Astrocyte of the cerebellum (primary cell): ENCODE results near the gene TCF7L2.

Experiments
- DNase-seq: peaks from one replicate; pipeline ENCODE4 v3.0.0-alpha.2; 2011; ENCODE audit warnings: low read depth
- H3K4me3 ChIP-seq: 2 replicates; pipeline ENCODE4 v1.5.1; 2011; ENCODE audit warnings: mild to moderate bottlenecking, low read depth, low read length, moderate library complexity
- in situ Hi-C: cut with HindIII; loops from 2 replicates; pipeline ENCODE4 v1.10.0; 2017; ENCODE audit warnings: low sequenced_read_pairs
- TF ChIP-seq, protein P1 (sequence below): IDR thresholded peaks from 2 replicates; pipeline ENCODE4 v1.5.1; 2012; ENCODE audit warnings: low read length, low read depth, moderate library complexity, mild to moderate bottlenecking; ENCODE audit errors: missing control alignments

TCF7L2 gene

DNA sequence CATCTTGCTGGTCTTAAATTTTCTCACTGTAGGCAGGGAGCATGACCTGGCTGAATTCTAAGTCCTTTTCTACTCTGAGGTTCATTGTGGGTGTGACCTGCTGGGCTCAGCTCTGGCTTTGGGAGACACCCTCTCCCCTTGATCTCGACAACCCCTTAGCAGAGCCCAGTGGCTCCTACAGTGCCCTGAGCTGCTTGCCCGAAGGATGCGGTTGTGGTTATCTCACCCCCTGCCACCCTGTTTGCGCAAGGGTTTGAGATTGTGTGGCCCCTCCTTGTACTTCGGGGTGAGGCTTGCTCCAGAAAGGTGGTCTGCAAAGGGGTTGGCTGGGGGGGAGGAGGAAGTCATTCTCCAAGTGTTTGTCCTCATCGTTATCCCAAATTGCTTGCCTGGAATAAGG is 55.3 kb downstream of the TCF7L2 start:
- TF ChIP-seq, protein P1, sequence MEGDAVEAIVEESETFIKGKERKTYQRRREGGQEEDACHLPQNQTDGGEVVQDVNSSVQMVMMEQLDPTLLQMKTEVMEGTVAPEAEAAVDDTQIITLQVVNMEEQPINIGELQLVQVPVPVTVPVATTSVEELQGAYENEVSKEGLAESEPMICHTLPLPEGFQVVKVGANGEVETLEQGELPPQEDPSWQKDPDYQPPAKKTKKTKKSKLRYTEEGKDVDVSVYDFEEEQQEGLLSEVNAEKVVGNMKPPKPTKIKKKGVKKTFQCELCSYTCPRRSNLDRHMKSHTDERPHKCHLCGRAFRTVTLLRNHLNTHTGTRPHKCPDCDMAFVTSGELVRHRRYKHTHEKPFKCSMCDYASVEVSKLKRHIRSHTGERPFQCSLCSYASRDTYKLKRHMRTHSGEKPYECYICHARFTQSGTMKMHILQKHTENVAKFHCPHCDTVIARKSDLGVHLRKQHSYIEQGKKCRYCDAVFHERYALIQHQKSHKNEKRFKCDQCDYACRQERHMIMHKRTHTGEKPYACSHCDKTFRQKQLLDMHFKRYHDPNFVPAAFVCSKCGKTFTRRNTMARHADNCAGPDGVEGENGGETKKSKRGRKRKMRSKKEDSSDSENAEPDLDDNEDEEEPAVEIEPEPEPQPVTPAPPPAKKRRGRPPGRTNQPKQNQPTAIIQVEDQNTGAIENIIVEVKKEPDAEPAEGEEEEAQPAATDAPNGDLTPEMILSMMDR: no peak
- no peak for DNase-seq
- no peak overlapping the region for H3K4me3 ChIP-seq
- in situ Hi-C loops: no loop called here

GRCh38 chr10:113006656-113007342 is 56.8 kb downstream of the TCF7L2 start:
- DNase-seq: no peak
- TF ChIP-seq, protein P1: no peak
- in situ Hi-C loops: no loop called here
- H3K4me3 ChIP-seq: no peak overlapping the region

DNA sequence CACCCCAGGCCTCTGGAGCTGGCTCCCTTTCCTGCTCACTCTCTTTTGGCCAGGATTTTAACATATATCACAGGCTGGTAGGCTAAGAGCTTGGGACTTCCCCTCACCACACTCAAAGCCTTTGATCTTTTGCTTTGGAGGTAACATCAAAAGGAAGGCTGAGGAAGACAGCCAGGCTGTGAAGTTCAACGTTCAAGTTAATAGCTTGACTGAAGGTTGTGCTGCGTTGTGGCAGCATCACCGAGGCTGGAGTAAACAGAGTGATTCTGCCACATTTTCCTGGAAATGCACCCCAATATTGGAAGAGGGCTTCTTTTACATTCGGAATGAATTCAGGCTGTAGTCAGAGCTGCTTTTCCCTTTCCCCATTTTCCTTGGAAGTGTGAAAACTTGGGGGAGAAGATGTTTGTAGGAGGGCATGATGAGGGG is 57.3 kb downstream of the TCF7L2 start:
- in situ Hi-C loops: no loop called here
- DNase-seq: no peak
- no peak overlapping the region for H3K4me3 ChIP-seq
- TF ChIP-seq, protein P1: no peak

GRCh38 chr10:113007821-113008220 is 57.8 kb downstream of the TCF7L2 start:
- TF ChIP-seq, protein P1: no peak
- DNase-seq: no peak
- no peak overlapping the region for H3K4me3 ChIP-seq
- in situ Hi-C loops: no loop called here

DNA sequence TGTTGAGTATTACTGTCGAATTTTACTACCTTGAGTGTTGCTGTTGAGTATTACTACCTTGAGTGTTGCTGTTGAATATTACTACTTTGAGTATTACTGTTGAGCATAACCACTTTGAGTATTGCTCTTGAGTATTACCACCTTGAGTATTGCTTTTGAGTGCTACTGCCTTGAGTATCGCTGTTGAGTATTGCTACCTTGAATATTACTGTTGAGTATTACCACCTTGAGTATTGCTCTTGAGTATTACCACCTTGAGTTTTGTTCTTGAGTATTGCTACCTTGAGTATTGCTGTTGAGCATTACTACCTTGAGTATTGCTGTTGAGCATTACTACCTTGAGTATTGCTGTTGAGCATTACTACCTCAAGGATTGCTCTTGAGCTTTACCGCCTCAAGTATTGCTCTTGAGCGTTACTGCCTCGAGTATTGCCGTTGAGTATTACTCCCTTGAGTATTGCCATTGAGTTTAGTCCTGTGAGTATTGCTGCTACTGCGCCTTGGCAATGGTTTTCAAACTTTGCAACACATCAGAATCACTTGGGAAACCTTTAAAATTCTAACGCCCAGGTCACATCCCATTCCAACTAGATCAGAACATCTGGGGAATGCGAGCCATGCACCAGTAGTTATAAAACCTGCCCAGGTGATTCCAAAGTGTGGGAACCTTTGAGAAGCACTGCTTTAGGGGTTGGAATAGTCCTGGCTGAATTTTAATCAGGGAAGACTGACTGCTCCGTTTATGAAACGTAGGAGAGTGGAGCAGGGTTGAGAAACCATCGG is 61.7 kb downstream of the TCF7L2 start:
- TF ChIP-seq, protein P1: no peak
- in situ Hi-C loops: no loop called here
- DNase-seq: no peak

DNA sequence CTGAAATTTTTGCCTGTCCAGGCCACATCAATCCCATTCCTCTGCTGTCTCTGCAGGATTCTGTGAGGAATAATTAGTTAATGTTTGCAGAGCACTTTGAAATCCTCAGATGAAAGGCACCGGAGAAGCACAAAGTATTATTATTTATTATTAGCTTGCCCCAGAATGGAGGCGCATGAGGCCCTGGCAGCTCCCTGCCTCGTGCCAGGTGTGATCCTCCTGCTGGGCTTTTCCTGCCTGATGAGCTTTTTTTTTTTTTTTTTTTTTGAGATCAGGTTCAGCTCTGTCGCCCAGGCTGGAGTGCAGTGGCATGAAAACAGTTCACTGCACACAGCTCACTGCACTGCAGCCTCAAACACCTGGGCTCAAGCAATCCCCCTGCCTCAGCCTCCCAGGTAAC is 65.2 kb downstream of the TCF7L2 start:
- TF ChIP-seq, protein P1: no peak
- in situ Hi-C loops: no loop called here
- H3K4me3 ChIP-seq: no peak overlapping the region
- no peak for DNase-seq

More for the DNA sequence above, 61.7 kb downstream of the TCF7L2 start:
- no peak overlapping the region for H3K4me3 ChIP-seq
